Measurements from ENCODE around the gene HK3.
"Not testable (repeated sequence)": the region's sequence is repeated elsewhere in the genome, so short reads cannot be mapped to it uniquely, and the experiment has no call there.

Gene HK3

GRCh38 chr5:176873541-176874172 is 25.5 kb downstream of the HK3 start:
- H3K27ac ChIP-seq = no peak overlapping the region
- TF ChIP-seq CTCF (IDR thresholded peaks at IDR 0.05) = no peak
- TF ChIP-seq ZFX (IDR thresholded peaks at IDR 0.05; ENCODE audit: borderline replicate concordance) = no peak

DNA sequence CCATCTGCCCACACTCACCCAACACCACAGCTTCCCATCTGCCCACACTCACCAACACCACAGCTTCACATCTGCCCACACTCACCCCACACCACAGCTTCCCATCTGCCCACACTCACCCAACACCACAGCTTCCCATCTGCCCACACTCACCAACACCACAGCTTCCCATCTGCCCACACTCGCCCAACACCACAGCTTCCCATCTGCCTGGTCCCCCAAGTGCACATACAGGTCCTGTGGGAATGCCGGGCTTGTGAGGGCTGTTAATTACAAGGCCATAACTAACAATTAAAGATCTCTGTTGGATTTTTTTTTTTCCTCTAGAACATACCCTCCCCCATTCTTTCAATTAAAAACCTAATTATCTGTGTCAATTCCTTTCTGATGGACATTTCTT is 26.1 kb downstream of the HK3 start:
- not testable (repeated sequence) for H3K27ac ChIP-seq

GRCh38 chr5:176872586-176872985 is 26.6 kb downstream of the HK3 start:
- not testable (repeated sequence) for H3K27ac ChIP-seq

DNA sequence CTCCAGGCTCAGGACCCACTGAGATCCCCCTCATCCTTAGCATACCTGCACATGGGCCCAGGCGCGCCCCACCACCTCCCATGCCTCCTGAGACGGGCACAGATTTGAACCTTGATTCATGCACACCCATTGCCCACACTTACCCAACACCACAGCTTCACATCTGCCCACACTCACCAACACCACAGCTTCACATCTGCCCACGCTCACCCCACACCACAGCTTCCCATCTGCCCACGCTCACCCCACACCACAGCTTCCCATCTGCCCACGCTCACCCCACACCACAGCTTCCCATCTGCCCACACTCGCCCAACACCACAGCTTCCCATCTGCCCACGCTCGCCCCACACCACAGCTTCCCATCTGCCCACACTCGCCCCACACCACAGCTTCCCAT is 28.5 kb downstream of the HK3 start:
- not testable (repeated sequence) for H3K27ac ChIP-seq

DNA sequence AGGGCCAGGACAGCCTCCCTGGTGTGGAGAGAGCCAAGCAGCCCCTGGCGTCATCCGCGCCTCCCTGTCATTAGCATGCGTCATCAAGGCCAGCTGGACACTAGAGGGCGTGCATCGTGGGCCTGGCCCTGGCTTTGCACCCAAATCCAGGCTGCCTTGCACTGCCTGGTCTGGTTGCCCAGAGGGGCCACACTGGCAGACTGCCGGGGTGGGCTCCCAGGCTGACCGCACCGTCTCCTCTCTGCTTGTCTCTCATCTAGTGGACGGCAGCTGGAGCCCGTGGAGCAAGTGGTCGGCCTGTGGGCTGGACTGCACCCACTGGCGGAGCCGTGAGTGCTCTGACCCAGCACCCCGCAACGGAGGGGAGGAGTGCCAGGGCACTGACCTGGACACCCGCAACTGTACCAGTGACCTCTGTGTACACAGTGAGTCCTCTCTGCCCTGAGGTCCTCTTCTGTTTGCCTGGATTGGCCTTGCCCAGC is 29.0 kb downstream of the HK3 start:
- no peak overlapping the region for H3K27ac ChIP-seq
- TF ChIP-seq ZFX (IDR thresholded peaks at IDR 0.05; ENCODE audit: borderline replicate concordance) = no peak
- TF ChIP-seq CTCF (IDR thresholded peaks at IDR 0.05) = peak; percentile 85

GRCh38 chr5:176869501-176870109 is 29.5 kb downstream of the HK3 start:
- no peak overlapping the region for H3K27ac ChIP-seq
- TF ChIP-seq CTCF (IDR thresholded peaks at IDR 0.05) (no peak), ZFX (IDR thresholded peaks at IDR 0.05; ENCODE audit: borderline replicate concordance) (no peak)

DNA sequence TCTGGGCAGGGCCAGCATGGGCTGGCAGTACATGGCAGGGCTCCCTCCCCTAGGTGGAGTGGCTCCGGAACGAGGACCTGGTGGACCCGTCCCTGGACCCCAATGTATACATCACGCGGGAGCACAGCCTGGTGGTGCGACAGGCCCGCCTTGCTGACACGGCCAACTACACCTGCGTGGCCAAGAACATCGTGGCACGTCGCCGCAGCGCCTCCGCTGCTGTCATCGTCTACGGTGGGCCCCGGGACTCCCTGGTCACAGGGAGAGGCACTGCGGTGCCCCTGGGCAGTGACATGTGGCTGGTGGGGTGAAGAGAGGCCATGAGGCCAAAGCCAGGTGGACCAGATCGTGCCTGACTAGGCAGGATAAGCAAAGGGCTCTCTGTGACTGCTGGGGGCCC is 30.4 kb downstream of the HK3 start:
- no peak overlapping the region for H3K27ac ChIP-seq
- TF ChIP-seq ZFX (IDR thresholded peaks at IDR 0.05; ENCODE audit: borderline replicate concordance) (no peak), CTCF (IDR thresholded peaks at IDR 0.05) (no peak)

- no peak for TF ChIP-seq ZFX (IDR thresholded peaks at IDR 0.05; ENCODE audit: borderline replicate concordance)
- TF ChIP-seq CTCF (IDR thresholded peaks at IDR 0.05) = no peak
- H3K27ac ChIP-seq = no peak overlapping the region
These were observed 31.0 kb downstream of the HK3 start for GRCh38 chr5:176868126-176868525.

DNA sequence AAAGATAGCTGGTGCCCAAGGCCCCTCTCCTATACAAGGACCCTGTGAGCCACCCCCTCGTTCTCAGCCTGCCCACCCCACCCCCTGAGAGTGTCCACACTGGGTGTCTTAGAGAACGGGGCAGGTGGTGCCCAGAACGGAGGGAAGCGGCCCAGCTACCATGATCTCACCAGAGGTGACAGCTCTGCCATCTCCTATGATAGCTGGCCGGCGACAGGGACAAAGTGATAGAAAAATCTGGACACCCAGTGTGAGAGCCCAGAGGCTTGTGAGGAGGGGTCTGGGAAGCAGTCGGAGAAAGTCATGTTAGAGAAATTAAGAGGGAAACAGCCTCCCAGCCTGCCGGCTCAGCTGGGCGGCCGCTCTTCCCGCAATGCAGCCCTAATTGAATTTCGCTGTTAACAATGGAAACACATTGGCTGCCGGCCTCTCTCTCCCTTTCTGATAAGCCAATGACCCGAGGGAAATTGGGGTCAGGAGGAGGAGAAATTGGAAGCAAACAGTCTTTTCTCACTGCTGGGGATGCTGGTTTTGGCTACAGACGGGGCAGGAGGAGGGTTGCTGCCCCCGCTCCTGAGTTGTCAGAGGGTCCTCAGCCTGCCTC is 32.3 kb downstream of the HK3 start:
- H3K27ac ChIP-seq = no peak overlapping the region
- TF ChIP-seq ZFX (IDR thresholded peaks at IDR 0.05; ENCODE audit: borderline replicate concordance) (no peak), CTCF (IDR thresholded peaks at IDR 0.05) (no peak)
